ENCODE measurements around the gene PRKCZ.
"Not testable (repeated sequence)": the region's sequence is repeated elsewhere in the genome, so short reads cannot be mapped to it uniquely, and the experiment has no call there.

Gene PRKCZ

GRCh38 chr1:2081326-2081885 lies 31.2 kb downstream of the PRKCZ start:
- peak in 1 of 10 donors; percentile 46 for DNase-seq
- intact Hi-C loops (cut with DNase I) = no loop called here

- intact Hi-C loops (cut with DNase I) = no loop called here
- peak in 1 of 10 donors; percentile 75 for DNase-seq
Measured at GRCh38 chr1:2082064-2082463, 31.9 kb downstream of the PRKCZ start.

- intact Hi-C loops (cut with DNase I) = no loop called here
- DNase-seq = peak in 1 of 10 donors; percentile 24
Measured at GRCh38 chr1:2083666-2084065, 33.5 kb downstream of the PRKCZ start.

- peak in 1 of 10 donors; percentile 66 for DNase-seq
- intact Hi-C loops (cut with DNase I) = no loop called here
Measured at GRCh38 chr1:2084306-2084705, 34.1 kb downstream of the PRKCZ start.

- DNase-seq = peak in 3 of 10 donors; percentile 50 to 88 (median 86)
- intact Hi-C loops (cut with DNase I) = no loop called here
Measured at GRCh38 chr1:2085080-2085479, 34.9 kb downstream of the PRKCZ start.

DNA sequence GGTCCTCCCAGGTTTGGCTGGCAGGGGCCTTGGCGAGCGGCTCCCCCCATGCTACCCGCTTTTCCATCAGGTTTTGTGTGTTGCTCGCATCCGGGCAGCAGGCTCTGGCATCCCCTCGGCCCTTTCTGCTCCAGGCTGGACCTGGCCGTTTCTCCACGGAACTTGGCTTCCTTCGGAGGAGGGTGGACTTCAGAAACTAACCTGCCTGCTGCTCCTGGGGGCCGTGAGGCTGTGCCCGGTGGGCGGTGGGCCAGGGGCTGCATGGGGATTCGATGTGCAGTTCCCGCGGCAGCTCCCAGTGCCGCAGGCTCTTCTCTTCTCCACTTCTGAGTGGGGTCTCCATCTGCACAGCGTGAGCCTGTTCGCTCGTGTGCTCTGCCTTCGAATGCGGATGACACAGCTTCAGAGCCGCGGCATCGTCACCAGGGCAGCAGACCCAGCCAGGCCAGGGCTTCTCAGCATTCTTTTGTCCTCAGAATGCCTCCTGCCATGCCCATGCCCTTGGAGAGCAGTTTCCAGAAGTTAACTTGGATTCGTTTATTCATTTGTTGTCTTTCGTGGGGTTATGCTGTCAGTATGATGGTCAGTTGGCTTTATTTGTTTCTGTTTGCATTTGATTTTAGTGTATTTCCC lies 36.4 kb downstream of the PRKCZ start:
- intact Hi-C loops (cut with DNase I) = no loop called here
- DNase-seq = peak in 2 of 10 donors; percentile 56 to 58

DNA sequence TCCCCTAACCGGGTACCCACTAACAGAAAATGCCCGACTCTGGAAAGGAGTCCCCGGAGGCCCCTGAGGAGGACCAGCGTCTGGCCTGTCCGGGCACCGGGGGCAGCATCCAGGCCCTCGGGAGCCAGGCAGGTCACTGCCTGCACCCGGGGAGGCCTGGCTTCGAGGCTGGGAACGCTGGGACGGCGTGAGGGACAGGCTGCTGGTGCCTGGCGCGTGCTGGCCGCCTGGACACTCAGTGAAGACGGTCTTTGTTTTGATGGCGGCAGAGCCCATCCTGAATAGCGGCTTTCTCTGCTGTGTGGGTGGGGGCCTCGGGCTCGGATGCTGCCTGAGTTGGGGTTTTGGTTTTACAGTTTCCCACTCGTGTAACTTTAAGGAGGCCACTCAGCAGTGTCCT lies 37.6 kb downstream of the PRKCZ start:
- intact Hi-C loops (cut with DNase I) = no loop called here

DNA sequence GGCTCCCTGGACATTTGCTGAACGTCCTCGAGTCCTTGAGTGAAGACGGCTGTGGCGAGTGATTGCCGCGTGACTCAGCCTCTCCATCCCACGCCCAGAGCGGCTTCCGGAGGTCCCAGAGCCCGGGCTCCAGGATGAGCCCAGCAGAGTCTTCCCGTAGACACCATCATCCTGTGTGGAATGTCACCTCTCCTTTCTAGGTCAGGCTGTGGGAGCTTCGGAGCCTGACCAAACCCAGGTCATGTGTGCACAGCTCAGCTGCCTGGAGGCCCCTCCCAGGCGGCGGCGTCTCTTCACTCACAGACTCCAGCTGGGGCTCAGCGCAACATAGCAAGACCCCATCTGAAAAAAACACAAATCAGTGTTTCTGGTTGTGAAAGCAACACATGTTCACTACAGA lies 38.2 kb downstream of the PRKCZ start:
- DNase-seq = peak in 1 of 10 donors; percentile 52
- intact Hi-C loops (cut with DNase I) = no loop called here

More for the DNA sequence above, 37.6 kb downstream of the PRKCZ start:
- peak in 9 of 10 donors; percentile 57 to 97 (median 80) for DNase-seq

GRCh38 chr1:2089051-2089450 lies 38.8 kb downstream of the PRKCZ start:
- intact Hi-C loops (cut with DNase I) = no loop called here
- DNase-seq = no peak

DNA sequence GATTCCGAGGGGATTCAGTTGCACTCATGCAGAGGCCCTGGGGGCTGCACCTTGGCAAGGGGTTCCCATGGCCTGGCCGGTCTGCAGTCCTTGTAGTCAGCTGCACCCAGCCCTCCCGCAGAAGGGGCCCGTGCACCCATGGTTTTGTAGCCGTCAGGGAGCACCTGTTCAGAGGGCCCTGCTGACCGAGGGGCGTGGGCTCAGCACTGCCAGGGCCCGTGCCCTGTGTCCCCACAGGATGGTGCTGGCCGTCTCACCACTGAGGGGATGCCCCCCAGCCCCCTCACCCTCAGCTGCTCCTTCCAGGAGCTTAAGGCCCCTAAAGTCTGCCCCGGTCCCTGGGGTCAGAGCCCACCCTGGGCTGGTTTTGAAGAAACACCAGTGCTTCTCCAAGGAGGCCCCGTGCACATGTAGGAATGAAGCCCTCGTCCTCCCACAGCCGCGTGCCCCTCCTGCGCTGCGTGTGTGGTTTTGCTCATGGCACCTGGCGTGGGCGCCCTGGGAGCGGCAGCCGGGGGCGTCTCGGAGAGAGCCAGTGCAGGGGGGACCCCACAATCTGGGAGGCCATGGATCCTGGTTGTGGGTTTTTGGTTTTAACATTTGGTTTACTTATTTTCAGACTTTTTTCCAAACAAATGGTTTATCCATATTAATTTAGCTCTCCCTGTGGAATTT lies 40.1 kb downstream of the PRKCZ start:
- no peak for DNase-seq
- intact Hi-C loops (cut with DNase I) = no loop called here

GRCh38 chr1:2091611-2092604 lies 41.7 kb downstream of the PRKCZ start:
- intact Hi-C loops (cut with DNase I) = no loop called here
- DNase-seq = peak in 7 of 10 donors; percentile 54 to 94 (median 79)

GRCh38 chr1:2093055-2093454 lies 42.8 kb downstream of the PRKCZ start:
- intact Hi-C loops (cut with DNase I) = no loop called here
- no peak for DNase-seq

GRCh38 chr1:2093636-2094035 lies 43.4 kb downstream of the PRKCZ start:
- no peak for DNase-seq
- intact Hi-C loops (cut with DNase I) = no loop called here

GRCh38 chr1:2094269-2095158 lies 44.3 kb downstream of the PRKCZ start:
- not testable (repeated sequence) for DNase-seq
- intact Hi-C loops (cut with DNase I) = loop anchor here (5.0 kb wide), 1 partner anchor 38 kb away; no protein-coding TSS in a partner anchor

DNA sequence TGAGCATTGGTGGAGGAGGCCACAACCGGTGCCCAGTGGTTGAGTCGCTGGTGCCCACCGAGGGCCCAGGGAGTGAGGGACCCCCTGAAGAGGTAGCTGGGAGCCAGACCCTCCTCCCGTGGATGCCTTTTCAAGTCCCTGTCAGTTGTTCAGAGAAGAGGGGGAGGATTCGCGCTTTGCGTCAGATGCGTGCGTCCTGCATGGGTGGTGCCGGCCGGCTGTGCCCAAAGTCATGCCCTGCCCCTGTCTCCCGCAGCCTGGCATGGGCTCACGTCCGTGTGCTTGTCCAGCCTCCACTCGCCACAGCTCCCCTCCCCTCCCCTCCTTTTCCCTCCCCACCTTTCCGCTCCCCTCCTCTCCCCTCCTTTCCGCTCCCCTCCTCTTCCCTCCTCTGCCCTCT lies 45.2 kb downstream of the PRKCZ start:
- peak in 1 of 10 donors; percentile 69 for DNase-seq
- intact Hi-C loops (cut with DNase I) = loop anchor here (5.0 kb wide), 1 partner anchor 37 kb away; no protein-coding TSS in a partner anchor

DNA sequence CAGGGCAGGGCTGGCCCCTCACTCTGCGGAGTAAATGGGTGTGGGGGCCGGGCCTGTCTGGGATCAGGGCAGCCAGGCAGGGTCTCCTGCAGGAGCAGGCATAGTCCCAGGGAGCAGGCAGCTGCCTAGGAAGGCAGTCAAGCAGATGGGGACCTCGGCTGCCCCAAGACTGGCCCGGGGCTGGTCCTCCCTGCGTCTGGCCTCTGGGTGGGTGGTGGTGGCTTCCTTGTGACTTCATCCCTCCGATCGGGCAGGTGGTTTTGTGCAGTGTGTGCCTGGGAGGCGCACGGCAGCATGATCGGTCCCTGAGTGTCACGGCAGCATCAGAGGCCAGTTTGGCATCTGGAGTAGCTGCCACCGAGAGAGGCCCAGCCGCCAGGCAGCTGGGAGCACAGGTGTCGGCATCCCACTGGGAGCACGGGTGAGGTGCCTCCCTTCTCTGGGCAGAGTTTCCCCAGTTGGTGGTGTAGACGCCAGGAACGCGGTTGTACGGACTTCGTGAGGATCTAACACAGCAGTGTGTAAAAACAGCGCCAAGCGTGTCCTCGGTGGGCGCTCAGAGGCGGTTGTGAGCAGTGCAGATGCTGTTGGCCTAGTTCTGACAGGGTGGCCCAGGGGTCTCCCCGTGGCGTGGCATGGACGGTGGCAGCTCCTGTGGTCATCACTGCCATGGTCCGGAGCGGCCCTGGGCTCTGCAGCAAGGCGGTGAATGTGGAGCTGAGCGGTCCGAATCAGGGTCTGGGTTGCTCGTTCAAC lies 45.9 kb downstream of the PRKCZ start:
- intact Hi-C loops (cut with DNase I) = loop anchor here (5.0 kb wide), 1 partner anchor 36 kb away; no protein-coding TSS in a partner anchor
- no peak for DNase-seq

GRCh38 chr1:2097386-2098300 lies 47.4 kb downstream of the PRKCZ start:
- peak in 2 of 10 donors; percentile 43 to 57 for DNase-seq
- intact Hi-C loops (cut with DNase I) = loop anchor here (5.0 kb wide), 1 partner anchor 35 kb away; no protein-coding TSS in a partner anchor
